ENCODE measurements around the gene PSG7. TPM values are rescaled to one million over a fixed set of nuclear protein-coding genes. Genes with fewer than 3 reads are reported as not detected.
"Not testable (repeated sequence)": the region's sequence is repeated elsewhere in the genome, so short reads cannot be mapped to it uniquely, and the experiment has no call there.

PSG7 gene
- total and polyA plus RNA-seq, 10 donors: not detected

- H3K27me3 ChIP-seq (replicated peaks in 1 of 7); H3K4me3 ChIP-seq; H3K36me3 ChIP-seq; H3K27ac ChIP-seq; DNase-seq; intact Hi-C loops (cut with DNase I; ENCODE audit: low total_unique reads); H3K9me3 ChIP-seq; H3K4me1 ChIP-seq: not testable (repeated sequence)
- 76 to 92% (median 91%) methylated on average over 3 of the region's 3 CpGs for WGBS, 5 donors
Measured at GRCh38 chr19:42874136-42874535, 62.9 kb downstream of the PSG7 start.

Other genes with a start within 250 kb of the PSG7 start
- gene PSG3, start 196.7 kb downstream of the PSG7 start, total RNA-seq: not detected
- not detected for gene PSG3, start 196.7 kb downstream of the PSG7 start, polyA plus RNA-seq
- gene PSG8, start 171.5 kb downstream of the PSG7 start, total RNA-seq: not detected
- gene PSG8, start 171.5 kb downstream of the PSG7 start, polyA plus RNA-seq: not detected
- not detected for gene PSG1, start 57.5 kb downstream of the PSG7 start, total RNA-seq
- gene PSG1, start 57.5 kb downstream of the PSG7 start, polyA plus RNA-seq: not detected
- gene PSG6, start 19.3 kb downstream of the PSG7 start, total RNA-seq: not detected
- gene PSG6, start 19.3 kb downstream of the PSG7 start, polyA plus RNA-seq: not detected
- not detected for gene PSG11, start 89.3 kb upstream of the PSG7 start, total RNA-seq
- gene PSG11, start 89.3 kb upstream of the PSG7 start, polyA plus RNA-seq: not detected
- not detected for gene PSG2, start 145.5 kb upstream of the PSG7 start, total RNA-seq
- gene PSG2, start 145.5 kb upstream of the PSG7 start, polyA plus RNA-seq: not detected
- not detected for gene PSG5, start 249.3 kb upstream of the PSG7 start, total RNA-seq
- not detected for gene PSG5, start 249.3 kb upstream of the PSG7 start, polyA plus RNA-seq

All from spleen (tissue), 11 donors.